Activated CD4-positive, CD25-positive, alpha-beta regulatory T cell treated with anti-CD3 and anti-CD28 coated beads, Interleukin-2, amount 50 U/mL, for 72 hours (primary cell): ENCODE results near the gene SMPDL3B.

Experiments used
- DNase-seq: peaks from one replicate; pipeline ENCODE4 v3.0.0; 2021

SMPDL3B gene

DNA sequence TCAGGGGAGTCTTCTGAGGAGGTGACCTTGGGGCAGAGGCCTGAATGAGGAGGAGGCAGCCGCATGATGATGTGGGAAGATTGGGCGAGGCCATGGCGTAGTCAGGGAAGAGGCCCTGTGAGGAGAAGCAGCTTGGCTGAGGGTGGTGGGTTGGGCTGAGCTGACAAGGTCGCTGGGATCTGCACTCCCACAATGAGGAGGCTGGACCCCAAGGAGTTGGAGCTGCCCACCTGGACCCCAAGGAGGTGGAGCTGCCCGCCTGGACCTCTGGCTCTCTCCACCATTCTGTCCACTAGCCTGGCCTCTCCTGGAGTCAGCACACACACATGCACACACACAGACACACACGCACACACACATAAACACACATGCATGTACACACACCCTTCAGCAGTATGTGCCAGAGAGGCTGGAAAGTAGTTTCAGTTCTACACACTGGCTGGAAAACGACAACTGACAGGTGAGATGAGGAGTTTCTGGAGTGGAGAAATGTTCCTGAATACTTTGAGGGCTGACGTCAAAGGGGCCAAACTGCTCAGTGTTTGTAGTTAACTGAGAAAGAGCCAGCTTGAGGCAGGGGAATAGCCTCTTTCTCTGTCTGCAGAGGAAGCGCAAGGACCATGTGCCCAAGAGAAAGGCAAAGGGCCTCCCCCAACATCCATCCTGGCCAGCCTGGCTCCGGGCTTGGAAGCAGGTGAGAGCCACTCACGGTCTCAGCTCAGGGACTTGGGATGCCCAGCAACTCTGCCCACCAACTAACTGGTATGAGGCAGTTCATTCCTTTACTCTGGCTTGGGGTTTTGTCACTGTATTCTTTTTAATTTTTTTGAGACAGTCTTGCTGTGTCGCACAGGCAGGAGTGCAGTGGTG lies 7.1 kb downstream of the SMPDL3B start:
- DNase-seq, result no peak

DNA sequence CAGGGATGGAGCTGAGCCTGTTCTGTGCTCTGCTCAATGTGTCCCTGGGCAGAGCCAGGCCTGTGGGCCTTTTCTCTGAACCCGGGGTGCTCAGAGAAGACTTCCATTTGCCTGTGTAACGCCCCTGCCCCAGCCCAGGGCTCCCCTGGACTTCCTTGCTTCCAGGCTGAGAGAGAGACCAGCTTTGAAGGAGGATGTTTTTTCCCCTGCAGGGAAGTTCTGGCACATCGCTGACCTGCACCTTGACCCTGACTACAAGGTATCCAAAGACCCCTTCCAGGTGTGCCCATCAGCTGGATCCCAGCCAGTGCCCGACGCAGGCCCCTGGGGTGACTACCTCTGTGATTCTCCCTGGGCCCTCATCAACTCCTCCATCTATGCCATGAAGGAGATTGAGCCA lies 10.2 kb downstream of the SMPDL3B start:
- DNase-seq, result no peak

DNA sequence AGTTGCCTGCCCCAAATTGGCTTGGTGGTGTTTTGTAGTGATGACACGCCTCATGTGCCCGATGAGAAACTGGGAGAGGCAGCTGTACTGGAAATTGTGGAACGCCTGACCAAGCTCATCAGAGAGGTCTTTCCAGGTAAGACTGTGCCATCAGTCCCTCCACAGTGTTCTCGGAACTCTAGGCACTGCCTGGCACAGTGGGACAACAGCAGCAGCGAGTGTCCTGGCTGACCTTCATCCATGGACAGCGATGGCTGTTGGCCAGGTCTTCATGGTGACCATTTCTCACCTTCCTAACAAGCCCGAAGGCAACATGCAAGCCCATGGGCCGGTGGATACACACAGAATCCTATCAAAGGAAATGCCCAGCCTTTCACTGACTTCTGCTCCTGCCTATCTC lies 14.2 kb downstream of the SMPDL3B start:
- DNase-seq, result no peak

DNA sequence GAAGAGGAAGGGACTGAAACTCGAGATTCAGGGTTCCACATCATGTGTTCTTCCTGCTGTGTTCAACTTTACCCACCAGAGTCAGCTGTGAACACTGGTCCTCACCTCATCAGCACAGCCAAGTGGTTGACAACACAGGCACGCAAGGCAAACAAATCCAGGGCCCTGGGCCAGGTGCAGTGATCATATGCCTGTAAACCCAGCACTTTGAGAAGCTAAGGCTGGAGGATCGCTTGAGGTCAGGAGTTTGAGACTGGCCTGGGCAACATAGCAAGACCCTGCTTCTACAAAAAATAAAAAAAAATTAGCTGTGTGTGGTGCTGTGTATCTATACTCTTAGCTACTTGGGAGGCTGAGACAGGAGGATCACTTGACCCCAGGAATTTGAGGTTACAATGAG lies 16.6 kb downstream of the SMPDL3B start:
- no peak for DNase-seq

DNA sequence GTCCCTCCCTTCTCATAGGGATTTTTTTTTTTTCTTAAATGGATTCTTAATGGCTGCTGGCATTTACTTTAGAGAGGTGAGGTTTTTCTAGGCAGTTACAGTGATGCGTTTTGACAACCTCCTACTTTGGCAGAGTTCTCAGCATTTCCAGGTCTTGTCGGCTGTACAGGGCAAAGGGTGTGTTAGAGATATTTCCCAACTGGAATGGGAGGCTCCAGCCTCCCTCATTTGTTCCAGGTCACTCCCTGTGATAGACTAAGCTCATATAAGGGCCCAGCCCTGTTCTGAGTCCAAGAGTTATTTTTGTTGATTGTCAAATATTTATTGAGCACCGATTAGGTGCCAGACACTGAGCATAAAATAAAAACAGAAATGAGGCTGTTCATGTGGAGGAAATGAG lies 17.3 kb downstream of the SMPDL3B start:
- DNase-seq, result no peak

DNA sequence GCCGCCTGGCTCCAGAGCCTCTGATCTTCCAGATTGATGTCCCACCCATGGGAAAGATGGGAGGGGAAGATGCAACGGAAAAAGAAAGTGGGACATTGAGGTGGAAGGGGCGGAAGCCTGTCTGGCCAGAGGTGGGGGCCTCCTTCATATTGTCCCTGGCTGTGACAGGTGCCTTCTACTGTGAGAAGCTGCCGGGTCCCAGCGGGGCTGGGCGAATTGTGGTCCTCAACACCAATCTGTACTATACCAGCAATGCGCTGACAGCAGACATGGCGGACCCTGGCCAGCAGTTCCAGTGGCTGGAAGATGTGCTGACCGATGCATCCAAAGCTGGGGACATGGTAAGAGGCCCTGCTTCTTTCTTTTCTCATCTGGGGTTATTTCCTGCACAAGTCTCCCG lies 19.4 kb downstream of the SMPDL3B start:
- no peak for DNase-seq

DNA sequence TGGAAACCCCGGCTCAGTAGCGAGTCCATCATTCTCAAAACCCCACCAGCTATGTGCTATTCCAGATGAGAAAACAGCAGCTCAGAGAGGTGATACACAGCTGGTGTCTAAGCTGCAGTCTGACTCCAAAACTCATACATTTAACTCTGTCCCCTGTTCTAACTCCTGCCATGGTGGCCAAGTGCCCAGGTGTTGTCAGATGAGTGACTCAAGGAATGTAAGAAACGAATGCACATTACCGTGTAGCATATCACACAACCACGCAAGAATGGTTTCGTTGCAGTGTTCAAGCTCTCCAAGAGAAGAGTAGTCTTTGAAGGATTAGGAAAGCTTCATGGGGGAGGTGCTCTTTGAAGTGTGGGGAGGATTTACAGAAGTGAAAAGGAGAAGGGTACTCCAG lies 20.3 kb downstream of the SMPDL3B start:
- no peak for DNase-seq

DNA sequence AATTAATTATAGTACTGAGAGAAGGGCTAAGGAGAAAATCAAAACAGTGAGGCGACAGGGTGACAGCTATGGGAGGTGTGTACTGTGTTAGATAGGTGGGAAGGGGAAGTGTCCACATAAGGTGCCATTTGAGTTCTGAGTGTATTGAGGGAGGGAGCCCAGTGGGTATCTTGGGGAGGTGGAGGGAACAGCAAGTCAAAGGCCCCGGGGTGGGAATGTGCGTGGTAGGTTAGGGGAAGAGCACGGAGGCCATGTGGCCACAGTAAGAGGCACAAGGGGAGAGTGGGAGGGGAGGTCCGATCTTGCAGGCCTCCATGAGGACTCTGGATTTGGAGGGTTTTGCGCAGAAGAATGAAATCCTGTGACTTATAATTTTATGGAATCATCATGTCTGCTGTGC lies 22.0 kb downstream of the SMPDL3B start:
- DNase-seq, result no peak

DNA sequence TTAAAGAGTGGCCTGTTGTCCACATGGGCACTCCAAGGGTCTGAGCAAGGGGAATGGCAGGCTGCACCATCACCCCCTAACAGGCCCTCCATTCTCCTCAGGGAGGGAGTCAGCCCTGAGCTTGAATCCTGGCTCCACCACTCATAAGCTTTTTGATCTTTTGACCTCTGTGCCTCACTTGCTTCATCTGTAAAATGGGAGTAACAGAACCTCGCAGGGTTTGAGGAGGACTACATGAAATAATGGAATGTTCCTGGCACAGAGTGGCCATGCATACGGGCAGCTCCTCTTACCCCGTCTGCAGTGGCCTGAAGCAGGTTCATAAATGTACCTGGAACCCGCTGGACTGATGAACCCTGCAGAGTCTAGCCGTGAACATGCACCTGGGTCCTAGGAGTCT lies 22.9 kb downstream of the SMPDL3B start:
- DNase-seq, result no peak

DNA sequence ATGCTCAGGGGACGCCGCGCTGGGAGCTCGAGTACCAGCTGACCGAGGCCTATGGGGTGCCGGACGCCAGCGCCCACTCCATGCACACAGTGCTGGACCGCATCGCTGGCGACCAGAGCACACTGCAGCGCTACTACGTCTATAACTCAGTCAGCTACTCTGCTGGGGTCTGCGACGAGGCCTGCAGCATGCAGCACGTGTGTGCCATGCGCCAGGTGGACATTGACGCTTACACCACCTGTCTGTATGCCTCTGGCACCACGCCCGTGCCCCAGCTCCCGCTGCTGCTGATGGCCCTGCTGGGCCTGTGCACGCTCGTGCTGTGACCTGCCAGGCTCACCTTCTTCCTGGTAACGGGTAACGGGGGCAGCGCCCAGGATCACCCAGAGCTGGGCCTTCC lies 23.7 kb downstream of the SMPDL3B start:
- DNase-seq, result no peak

DNA sequence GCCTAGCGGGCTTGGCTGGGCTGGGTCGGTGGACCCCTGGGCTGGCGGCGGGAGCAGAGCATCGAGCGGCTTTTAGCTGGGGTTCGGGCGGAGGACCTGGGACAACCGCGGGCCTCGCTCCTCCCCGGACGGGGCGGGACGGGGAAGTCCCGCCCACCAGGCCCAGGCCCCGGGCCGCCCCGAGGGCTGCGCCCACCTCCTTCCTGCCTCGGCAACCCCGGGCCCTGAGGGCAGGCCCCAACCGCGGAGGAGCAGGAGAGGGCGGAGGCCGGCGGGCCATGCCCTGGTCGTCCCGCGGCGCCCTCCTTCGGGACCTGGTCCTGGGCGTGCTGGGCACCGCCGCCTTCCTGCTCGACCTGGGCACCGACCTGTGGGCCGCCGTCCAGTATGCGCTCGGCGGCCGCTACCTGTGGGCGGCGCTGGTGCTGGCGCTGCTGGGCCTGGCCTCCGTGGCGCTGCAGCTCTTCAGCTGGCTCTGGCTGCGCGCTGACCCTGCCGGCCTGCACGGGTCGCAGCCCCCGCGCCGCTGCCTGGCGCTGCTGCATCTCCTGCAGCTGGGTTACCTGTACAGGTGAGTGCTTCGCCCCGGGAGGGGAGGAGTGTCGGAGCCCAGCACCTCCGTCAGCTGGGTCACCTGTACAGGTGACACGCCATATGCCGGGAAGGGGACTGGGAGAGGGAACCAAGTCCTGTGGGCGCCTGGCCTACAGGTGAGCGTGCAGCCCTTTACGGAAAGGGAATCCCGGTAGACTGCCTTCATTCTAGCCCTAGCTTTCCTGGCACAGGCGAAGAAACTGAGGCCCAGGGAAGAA lies 25.2 kb downstream of the SMPDL3B start, which contains the start of gene XKR8:
Gene XKR8, plus strand, starts transcription at position 182 of the 812 bp plus-strand sequence. Its CDS starts 97 bp downstream, at position 279.
- DNase-seq, result peak; percentile 82

DNA sequence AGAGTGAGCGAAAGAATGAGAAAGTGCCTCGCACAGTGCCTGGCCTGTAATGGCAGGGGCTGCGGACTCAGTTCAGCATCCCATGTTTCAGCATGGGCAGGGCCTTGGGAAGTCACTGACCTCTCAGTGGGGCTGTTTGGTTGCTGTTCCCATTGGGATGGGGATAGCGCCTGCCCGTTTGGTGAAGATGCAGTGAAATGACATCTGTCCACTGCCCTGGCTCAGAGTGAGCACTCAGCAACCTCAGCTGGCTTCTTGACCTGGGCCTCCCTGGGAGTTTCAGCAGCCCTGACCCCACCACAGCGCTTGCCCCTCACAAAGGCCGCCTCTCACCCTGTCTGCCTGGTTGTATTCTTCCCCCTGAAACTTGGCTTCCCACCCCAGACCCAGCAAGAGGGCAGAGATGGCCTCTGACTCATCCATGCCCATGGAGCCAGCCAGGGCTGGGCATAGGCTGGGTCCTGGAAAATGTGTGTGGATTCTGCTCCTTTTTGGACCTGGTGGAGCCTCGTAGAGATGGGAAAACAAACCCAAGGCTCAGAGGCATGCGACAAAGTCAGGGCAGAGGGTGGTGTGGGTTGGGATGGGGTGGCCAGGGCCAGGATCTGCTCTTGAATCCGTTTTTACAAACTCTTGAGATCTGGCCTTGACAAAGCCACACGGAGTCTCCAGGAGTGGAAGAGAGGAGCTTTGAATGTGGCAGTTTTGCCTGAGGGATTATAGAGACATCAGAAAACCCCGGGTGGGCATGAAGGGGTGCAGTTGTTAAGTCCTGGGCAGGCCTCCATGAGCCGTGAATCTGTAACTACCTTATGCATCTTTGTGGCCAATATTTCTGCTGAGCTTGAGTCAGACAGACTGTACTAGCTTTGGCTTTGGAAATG lies 26.2 kb downstream of the SMPDL3B start:
- DNase-seq, result no peak

DNA sequence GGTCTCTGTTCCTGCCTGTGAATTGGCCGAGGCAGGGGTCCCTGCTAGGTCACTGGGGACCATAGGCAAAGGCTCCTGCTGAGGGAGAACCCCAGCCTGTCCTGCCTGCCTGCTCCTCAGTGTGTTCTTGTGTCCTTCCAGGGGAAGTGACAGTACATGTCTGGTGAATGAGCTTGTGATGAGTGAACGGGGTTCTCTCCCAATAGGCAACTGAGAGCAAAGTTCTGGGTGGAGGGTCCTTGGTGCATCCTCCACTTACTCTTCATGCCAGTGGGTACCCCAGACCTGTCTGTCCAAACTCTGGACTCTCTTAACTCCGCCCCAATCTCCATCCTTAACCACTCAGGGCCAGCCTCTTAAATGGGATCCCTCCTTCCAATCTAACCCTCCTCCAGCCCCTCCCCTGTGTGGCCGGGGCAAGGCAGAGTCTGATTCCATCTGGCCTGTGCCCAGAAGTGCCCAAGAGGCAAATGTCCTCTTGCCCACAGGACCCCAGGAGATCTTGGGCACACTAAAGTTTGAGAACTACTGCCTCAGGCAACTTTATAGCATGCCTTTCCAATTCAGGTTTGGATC lies 26.9 kb downstream of the SMPDL3B start:
- no peak for DNase-seq

DNA sequence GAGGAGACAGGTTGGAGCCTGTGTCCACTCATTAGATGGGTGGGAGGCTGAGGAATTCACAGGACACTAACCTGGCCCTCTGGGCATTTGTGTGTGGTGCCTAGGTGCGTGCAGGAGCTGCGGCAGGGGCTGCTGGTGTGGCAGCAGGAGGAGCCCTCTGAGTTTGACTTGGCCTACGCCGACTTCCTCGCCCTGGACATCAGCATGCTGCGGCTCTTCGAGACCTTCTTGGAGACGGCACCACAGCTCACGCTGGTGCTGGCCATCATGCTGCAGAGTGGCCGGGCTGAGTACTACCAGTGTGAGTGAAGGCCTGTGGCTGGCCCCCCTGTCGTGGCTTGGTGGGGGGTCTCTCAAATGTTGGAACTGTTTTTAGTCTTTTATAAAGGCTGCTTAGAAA lies 28.6 kb downstream of the SMPDL3B start:
- no peak for DNase-seq

DNA sequence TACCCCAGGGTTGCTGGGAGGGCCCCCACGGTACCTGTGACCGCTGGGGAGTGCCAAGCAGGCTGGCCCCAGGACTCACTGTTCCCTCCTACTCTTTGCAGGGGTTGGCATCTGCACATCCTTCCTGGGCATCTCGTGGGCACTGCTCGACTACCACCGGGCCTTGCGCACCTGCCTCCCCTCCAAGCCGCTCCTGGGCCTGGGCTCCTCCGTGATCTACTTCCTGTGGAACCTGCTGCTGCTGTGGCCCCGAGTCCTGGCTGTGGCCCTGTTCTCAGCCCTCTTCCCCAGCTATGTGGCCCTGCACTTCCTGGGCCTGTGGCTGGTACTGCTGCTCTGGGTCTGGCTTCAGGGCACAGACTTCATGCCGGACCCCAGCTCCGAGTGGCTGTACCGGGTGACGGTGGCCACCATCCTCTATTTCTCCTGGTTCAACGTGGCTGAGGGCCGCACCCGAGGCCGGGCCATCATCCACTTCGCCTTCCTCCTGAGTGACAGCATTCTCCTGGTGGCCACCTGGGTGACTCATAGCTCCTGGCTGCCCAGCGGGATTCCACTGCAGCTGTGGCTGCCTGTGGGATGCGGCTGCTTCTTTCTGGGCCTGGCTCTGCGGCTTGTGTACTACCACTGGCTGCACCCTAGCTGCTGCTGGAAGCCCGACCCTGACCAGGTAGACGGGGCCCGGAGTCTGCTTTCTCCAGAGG lies 31.8 kb downstream of the SMPDL3B start:
- no peak for DNase-seq

DNA sequence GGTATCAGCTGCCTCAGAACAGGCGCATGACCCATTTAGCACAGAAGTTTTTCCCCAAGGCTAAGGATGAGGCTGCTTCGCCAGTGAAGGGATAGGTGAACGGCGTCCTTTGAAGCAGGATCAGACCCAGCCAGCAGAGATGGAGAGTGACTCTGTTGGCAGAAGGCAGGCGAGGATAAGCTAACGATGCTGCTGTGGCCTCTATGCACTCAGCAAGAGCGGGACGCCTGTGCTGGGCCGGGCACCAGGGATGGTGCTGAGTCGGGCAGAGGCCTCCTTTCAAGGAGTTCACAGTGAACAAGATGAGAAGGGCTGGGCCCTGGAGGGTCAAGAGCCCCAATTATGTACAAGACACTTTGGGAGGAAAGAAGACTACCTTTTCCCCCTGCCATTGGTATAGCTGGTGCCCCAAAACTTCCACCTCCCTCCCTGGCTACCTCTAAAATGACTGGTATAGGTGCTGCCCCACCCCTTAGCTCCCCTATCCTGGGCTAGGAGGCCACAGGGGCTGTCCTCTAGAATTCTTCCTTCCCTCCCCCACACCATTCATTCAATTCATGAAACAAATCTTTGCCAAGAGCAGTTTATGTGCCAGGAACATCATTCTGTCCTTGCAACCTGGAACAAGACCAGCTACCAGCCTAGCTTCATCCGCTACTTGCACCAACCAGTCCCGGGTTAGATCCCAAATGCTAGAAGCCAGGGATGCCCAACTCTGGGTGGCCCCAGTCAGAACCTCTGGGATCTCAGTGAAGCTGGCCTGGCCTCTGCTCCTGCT lies 32.5 kb downstream of the SMPDL3B start:
- no peak for DNase-seq

DNA sequence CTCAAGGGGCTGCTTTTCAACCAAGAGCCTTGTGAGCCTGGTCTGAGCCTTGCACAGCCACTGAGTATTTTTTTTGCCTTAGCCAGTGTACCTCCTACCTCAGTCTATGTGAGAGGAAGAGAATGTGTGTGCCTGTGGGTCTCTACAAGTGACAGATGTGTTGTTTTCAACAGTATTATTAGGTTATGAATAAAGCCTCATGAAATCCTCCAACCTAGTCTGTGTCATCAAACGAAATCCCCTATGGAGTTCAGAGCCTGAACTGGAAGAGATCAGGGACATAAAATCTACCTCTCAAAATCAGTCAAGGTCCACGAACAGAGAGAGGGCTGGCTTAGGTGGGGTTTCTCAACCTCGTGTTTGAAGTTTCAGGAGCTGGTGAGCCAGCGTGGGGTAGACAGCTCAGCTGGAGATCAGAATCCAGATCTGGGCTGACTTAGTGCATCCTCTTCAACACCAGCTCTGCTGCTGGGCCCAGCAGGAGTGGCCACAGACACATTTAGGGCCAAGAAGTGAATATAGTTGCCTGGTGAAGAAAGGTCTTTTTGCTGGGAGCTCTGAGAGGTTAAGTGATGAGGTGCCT lies 33.2 kb downstream of the SMPDL3B start:
- no peak for DNase-seq

DNA sequence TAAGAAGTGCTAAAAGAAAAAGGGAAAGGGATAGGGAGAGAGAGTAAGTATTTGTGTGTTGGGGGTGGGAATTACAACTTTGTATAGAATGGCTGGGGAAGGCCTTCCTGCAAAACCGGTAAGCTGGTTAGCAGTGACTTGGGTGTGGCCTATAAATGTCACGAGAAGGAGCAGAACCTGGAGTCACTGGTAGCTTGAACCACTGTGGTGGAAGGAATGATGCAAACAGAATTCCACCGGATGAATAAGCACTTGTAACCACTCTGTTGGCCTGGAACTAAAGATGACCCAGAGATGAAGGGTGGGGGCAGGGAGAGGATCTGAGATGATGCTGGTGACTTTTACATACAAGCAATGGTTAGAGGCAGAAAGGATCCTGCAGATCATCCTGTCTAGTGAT lies 33.9 kb downstream of the SMPDL3B start:
- DNase-seq, result no peak

DNA sequence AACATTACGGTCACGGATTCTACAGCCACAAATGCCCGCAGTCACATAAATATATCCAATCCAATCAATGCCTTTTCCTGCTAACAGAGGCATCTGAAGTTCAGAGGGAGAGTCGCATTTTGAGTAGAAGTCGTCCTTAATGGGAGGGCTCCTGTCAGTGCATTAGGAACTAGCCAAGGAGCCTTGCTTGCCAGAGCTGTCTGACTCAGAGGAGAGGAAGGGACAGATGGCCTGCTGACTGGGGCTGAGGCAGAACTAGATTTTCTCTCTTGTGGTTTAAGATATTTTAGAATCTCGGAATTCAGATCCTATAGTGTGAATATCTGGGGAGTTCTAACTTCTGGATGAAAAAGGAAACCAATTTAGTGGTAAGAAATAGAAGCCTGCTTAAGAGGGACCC lies 35.6 kb downstream of the SMPDL3B start:
- no peak for DNase-seq

DNA sequence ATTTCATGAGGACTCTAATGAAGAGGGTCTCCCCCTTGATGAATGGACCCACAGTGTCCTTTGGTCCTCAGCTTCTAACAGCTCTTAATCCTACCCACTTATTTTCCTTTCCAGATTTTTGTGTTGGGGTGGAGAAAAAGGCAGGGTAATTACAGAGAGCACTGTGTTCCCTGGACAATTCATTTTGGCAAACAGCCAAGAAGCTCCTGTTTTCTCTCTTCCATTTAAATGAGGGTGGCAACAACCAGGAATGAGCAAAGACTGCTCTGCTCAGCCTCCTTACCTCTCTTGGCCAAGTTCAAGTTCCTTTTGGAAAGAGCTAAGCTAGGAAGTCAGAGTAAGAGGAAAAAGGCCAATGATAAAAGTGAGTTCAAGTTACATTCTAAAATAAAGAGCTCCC lies 36.9 kb downstream of the SMPDL3B start:
- DNase-seq, result no peak

DNA sequence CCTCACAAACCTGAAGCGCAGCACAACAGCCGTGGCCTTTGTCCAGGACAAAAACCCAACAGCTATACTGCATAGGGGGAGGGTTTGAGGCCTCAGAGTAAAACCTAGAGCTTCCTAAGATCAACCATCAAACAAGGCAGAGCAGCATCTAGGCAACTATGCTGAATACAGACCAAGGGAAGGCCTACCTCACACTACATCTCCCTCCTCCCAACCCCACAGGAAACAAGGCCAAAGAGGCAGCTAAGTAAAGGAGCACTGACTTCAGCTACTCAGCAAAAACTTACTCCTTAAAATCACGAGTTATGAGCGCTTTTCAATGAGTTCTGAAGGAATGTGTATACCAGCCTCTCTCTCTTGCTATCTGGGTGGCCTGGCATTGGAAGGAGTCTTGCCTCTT lies 37.3 kb downstream of the SMPDL3B start:
- no peak for DNase-seq
